HG03439 (cell line): Measurements from ENCODE around the gene PAX5.
"Not testable (repeated sequence)": the region's sequence is repeated elsewhere in the genome, so short reads cannot be mapped to it uniquely, and the experiment has no call there.

ENCODE experiments used
- ATAC-seq: cut with Tn5 transposase; IDR thresholded peaks from one replicate; pipeline ENCODE4 v1.9.1; 2021; ENCODE audit warnings: mild to moderate bottlenecking, moderate library complexity; ENCODE audit not compliant: unreplicated experiment

Gene PAX5

DNA sequence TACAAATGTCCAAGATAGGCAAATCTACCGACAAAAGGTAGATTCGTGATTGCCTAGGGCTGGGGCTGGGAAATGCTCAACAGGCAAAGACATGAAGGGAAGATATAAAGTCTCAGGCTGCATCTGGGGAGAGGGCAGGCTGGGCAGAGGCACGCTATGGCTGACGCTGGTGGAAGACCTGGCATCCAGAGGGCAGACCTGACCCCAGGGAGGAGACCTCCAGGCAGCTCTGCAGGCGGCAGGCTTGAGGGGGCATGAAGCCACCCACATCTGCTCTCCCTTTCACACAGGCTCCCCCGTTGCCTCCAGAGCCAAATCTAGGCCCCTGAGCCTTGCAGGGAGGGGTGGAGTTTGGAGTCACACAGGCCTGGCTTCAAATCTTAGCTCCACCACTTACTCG is 145.5 kb downstream of the PAX5 start:
- no peak for ATAC-seq

DNA sequence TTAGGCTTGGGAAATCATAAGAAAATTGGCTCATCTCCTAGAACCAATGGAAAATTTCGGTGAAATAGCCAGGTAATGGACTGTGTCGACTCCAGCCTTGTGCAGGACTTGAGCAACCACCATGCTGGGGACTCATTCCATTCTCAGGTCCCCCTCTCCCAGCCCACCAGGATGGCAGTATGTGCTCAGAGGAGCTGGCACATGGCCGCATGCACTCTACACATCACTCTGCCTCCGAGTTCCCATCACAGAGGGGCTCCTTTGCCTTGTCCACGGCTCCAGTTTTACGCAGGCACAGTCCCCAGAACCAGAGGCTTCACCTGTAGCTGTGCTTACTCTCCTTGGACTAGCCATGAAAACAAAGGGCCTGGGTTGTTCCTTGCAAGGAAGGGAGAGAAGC is 149.3 kb downstream of the PAX5 start:
- no peak for ATAC-seq

GRCh38 chr9:36882594-36882993 is 151.5 kb downstream of the PAX5 start:
- no peak for ATAC-seq

DNA sequence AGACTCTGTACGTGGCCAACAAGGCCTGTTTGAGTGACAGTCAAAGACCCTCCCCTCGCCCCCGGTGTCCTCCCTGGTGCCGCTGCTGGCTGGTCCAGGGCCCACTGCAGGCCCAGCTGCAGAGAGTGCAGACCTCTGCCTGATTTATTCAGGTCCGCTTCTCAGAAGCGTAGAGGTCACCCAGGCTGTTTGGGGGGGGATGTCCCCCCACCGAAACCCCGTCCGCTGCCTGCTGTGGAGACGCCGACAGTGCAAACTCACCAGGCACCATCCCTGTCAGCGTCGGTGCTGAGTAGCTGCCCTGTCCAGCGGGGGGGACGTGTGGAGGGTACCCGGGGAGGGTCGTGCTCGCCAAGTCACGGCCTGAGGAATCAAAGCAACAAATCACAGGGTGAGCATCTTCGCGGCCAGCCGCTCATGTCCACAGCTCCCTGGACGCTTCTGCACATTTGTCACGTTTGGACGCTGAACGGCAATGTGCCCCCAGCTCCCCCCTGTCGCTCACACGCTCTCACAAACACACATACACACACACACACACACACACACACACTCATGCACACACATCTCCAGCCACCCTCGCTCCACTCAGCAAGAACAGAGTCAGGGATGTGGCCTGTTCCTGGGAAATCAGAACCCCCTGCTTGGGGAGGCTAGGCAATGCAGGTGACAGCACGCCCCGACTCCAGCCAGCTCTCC is 152.2 kb downstream of the PAX5 start:
- ATAC-seq: no peak

DNA sequence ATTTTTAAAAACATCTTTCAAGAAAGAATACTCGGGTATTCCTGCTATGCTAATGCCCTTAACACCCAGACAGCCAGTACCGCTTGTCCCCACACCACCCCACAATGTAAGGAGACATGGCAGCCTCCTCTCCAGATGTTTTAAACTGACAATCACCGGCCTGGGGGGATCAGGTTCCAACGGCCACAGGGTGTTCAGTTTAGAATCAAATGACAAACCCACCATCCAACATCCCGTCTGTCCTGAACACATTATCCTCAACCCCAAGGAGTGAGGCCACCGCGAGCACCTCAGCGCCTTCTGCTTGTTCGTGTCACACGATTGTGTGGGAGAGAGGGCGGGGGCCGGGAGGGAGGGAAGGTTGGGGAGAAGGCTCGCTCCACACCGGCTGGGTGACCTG is 152.8 kb downstream of the PAX5 start:
- no peak for ATAC-seq

DNA sequence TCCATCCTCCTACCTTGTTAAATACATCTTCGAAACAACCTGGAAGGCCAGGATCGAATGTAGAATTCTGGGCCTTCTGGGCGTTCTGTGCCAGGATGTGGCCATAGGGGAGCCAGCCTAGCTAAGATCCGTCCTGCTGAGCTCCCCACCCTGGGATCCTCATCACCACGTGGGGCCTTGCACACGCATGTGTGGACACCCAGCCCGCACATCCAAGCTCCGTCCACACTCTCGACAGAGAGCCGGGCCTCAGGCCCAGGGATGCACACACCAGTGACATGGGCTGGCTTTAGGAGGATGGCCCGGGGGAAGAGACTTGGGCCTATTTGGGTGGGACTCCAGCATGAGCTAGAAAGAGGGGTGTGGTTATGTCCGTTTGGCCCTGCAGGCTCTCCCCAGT is 154.0 kb downstream of the PAX5 start:
- no peak for ATAC-seq

DNA sequence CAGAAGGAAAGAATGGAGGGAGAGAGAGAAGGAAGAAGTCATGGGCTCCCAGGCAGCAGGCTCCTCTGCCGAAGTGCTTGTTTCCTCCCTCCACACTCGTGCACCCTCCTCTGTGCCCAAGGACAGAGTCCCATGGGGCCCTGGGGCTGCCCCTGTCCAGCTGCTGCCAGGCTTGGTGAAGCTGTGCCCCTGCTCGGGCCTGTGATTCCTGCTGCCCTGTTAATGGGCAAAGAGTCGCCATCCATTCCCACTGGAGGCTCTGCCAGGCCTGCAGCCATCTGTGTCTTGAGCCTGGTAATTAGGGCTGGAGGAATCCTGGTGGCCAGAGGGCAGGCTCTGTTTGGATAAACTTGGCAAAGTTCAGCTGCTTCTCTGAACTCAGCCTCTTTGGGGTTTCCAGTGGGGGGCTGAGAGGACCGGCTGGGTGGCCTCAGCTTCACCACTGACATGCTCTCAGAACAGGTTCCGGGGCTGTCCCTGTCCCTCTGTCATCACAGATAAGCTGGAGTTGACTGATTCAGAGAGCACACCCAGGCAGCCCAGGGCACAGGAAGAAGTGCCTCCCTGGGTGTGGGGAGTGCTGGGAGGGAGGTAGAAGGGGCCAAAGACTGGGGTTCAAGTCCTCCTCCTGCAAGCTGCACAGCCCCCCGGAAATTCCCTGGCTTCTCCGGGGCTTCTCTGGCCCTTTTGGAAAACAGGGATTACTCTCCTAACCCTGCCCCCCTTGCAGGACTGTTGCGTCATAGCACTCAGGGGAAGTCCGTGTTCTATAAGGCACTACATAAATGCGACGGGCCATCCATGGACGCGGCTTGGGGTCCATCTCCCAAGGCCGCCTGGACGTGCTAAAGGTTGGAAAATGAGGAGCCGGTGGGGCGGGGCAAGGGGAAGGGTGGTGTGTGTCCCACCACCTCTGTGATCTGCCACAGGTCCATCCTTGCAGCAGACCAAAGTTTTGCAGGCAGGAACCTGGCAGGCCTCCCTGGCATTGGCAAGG is 154.8 kb downstream of the PAX5 start:
- ATAC-seq: peak; percentile 70

- no peak for ATAC-seq
Measured at GRCh38 chr9:36877239-36877638, 156.8 kb downstream of the PAX5 start.

DNA sequence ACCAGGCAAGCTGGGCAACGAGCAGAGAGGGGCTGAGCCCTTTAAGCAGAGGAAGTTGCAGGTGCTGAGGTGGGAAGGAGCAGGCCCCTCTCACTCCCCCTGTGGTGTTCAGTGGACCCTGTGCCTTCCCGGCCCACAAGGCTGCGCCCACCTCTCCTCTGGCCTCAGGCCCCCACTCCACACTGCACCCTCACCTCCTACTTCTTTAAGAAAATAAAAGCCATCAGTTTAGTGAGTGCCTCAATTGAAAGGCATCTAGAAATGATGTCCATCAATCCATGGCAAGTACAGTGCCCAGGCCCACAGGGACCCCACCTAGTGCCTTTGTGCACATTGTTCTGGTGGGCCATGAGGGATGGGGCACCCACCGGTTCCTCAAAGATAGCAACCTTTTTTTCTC is 158.0 kb downstream of the PAX5 start:
- ATAC-seq: no peak

DNA sequence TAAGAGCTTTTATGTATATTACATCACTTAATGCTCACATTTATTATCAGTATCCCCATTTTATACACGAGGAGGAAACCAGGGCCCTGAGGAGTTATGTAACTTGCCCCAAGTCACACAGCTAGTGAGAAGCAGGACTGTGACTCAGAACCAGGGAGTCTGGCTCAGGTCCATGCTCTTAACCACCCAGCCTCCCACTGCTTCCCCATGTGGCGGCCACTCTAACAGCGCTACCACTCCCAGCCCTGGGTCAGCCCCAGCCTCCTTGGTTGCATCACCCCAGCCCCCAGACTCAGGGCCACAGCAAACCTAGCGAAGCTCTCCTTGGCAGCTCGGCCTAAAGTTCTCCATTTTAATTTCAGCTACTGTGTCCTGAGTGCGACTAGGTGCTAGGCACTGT is 159.1 kb downstream of the PAX5 start:
- ATAC-seq: no peak

DNA sequence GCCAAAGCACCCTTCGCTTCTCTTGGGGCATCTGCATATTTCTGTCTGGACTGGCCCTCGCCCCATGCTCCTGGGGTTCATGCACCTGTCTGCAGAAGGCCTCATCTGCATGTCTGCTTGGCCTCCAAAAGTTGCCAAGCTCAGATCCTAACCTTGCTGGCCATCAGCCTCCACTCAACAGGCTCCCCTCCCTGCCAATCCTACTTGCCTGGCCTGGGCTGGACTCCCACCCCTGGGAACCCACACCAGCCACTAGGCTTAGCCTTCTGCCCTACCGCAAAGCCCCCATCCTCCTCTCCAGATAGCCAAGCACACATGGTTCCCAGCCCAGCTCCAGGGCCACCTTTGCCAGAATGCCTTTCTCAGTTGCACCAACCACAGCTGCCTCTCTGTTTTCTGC is 159.8 kb downstream of the PAX5 start:
- no peak for ATAC-seq

DNA sequence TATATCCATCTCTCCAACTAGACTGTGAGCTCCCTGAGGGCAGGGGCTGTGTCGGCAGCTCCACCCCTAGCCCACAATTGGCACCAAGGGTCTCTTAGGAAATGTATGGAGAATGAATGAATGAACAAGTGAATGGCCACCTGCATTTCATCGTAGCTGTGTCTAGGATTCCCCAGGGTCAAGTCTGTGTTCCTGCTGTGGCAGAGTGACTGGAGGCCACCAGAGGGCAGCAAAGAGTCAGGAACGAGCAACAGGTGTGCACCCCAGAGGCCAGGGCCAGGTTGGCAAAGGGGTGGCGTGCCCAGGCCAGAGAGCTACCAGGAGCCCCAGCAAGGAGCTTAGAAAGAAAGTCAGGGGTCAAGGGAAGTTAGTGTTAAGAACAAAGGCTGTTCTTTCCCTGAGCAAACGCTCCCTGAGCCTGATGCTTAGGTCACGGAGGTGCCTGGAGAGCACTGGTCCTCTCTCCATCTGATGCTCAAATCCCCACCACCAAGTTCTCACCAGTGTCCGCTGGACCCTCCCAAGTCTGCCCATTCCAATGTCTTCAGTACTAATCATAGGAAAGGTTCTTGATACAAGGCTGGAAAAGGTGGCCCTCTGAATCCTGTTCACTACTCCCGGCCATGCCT is 160.7 kb downstream of the PAX5 start:
- ATAC-seq: no peak

DNA sequence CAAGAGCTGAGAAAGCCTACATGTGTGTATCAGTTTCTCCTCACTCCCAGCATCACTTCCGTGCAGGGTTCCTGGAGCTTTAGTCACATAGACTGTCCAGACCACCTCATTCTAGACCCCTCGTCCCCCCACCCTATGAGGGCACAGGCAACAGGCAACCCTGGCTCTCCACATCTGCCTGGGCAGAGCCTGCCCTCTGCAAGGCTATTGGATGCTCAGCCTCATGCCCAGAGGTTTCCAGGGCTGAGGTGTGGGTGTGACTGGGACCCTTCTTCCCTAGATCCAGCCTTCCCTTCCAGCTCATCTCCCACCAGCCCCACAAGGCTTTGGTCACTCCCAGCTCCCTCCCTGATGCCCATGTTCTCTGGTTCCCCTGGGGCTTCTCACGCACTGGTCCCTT is 161.4 kb downstream of the PAX5 start:
- ATAC-seq: no peak

DNA sequence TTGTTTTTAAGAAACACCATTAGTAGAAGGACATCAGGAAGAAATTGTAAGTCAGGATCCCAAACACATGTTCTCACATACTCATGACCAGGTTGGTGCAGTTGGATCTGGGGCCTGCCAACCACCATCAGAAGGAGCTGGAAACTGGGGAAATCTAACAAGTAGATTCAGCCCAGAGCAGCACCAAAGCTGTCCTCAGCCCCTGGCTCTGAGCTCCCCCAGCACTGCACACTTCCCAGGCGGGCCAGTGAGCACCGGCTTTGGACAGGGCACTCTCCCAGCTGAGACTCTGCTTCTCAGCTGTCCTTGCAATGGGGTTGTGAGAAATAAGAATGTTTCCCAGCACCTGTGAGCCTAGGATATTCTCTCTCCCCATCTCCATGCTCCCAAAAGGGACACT is 162.5 kb downstream of the PAX5 start:
- ATAC-seq: no peak

- no peak for ATAC-seq
Measured at GRCh38 chr9:36870960-36871359, 163.1 kb downstream of the PAX5 start.

- not testable (repeated sequence) for ATAC-seq
Measured at GRCh38 chr9:36869605-36870004, 164.5 kb downstream of the PAX5 start.

DNA sequence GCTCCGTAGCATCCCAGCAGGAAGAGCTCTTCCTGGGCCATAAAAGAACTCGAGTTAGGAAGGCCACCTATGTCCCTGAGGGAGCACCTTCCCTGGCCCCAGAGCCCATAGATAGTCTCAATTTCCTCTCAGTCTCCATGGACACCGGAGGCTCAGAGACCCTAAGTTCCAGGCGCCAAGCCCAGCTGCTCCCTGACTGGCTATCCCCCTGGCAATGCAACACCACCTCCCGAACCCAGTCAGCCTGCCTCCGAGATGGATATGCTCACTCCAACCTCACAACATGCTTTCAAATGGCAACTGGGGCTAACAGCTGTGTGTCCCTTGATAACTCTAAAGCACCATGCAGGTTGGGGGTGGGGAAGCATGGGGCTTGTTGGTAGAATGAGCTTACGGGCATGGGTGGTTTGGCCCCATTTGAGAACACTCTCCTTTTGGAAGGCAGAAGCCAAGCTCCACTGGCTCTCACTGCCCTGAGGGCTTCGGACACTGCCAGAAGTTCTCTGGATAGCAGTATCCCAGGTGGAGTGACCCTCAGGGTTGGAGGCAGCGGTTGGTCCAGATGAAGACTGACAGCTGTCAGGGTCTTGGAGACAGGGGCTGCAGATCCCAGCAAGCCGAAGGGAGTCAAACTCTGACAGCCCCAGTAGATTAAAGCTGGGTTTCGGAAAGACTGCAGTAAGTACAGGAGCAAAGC is 165.3 kb downstream of the PAX5 start:
- no peak for ATAC-seq

DNA sequence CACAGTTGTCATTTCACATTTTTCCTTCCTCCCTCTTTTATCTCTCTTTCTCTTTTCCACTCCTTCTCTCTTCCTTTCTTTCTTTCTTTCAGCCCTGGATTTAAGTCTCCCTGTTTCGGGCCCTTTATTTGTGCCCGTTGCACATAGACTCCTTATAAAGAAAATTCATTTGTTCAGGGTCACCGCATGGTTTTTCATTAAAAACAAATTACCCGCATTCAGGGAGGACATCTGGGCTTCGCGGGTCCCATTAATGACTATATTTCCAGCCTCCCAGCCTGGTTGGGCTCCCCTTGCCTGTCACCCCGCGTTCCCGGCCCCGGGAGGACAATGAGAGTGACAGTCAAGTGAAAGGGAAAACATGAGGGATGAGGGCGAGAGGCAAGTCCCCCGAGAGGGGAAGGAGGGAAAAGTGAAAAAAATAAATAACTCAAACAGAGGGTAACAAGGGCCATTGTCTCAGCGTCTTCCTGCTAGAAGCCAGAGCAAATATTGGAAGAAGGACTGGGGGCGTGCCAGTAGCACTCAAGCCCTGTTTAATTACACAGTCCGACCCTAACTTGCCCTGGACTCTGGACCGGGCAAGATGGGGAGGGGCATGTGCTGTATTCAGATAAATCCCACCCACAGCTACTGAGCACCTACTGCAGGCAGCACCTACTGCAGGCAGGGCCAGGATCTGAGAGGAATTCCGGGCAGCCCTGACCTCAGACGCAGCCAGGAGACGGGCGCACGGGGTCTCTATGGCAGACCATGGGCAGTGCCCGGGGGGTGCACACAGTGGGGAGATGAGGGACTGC is 166.2 kb downstream of the PAX5 start:
- no peak for ATAC-seq

- ATAC-seq: no peak
Measured at GRCh38 chr9:36867241-36867640, 166.8 kb downstream of the PAX5 start.

- no peak for ATAC-seq
Measured at GRCh38 chr9:36866840-36867239, 167.2 kb downstream of the PAX5 start.
